ENCODE data around the gene MIER2.

MIER2 gene

DNA sequence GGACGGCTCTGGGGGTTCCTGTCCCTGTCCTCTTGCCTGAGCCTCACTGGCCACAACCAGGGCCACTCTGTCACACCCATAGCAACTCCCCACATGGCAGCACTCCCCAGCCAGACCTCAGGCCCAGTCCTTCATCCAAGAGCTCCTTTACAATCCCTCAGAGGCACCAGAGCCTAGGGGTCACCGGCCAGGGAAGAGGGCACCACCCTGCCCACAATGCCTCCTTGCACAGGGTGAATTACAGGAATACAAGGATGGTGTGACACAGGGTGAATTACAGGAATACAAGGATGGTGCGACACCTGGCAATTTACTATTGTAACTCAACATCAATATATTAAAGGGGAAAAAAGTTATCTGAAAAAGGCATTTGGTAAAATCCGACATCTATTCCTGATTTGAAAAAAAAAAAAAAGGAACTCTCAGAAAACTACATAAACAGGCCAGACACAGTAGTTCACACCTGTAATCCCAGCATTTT, 16.5 kb downstream of the MIER2 start:
- no peak for FAIRE-seq

DNA sequence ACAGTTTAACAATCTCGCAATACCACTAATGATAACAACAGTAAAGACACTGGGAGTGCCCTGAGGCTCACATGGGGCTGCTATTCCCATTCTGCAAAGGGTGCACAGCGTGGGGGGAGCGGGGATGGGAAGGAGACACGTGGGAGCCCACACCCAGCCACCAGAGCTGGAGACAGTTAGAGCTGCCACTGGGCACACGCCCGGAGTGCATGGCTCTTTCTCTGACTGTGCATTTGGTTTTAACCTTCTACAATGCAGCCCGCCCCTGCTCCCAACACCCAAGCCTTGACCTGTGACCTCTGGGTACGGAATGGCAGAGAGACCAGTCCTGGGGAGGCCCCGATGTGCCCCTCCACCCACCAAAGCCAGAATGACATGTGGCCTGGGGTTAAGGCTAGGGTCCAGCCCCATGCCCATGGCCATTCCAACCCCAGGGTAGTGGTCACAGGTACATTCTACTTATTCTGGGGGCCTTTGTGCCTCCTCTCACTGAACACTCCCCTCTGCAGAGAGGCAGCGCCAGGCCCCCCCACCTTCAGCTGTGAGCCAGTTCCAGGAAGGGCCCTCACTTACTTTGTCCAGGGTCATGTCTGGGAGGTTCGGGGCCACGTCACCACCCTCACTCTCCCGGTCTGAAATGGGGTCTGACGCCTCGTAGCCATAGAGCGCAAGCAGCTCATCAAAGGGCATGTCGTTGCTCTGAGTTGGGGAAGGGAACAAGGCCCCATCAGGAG, 17.1 kb downstream of the MIER2 start:
- no peak for FAIRE-seq

DNA sequence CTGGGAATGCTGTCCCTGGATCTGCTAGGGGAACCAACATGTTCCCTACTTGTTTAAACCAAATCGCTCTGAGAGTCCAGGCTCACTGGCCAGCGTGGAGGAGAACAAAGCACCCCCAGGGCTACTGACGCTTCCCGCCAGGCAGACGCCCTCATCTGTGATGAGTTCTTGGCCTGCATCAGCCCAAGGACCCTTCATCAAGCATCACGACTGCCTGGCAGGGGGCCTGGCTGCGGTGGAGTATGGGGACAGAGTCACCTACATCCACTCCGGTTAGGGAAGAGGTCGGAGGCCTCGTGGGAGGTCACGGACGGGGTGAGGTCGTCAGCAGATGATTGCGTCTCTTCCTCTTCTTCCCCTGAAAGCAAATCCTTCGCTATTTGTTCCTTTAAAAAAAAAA, 17.7 kb downstream of the MIER2 start:
- FAIRE-seq, result no peak

- FAIRE-seq, result no peak
Measured at GRCh38 chr19:325937-326565, 18.5 kb downstream of the MIER2 start.

GRCh38 chr19:325173-325936, 19.2 kb downstream of the MIER2 start:
- no peak for FAIRE-seq

GRCh38 chr19:324716-325115, 19.9 kb downstream of the MIER2 start:
- no peak for FAIRE-seq

DNA sequence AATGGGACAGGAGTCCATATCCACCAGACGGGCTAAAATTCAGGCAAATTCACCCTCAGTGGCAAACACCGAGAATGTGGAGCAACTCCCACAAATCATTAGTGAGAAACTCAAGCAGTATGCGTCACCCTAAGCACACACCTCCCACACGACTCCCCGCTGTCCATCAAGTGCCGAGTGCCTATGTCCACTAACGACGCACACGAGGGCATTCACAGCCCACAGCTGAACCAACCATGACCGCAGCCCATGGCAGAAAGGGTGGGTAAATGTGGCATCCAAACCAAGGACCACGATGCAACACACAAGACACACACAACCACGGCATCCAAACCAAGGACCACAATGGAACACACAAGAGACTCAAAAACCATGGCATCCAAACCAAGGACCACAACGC, 22.0 kb downstream of the MIER2 start:
- FAIRE-seq, result no peak

- no peak for FAIRE-seq
Measured at GRCh38 chr19:318509-318774, 26.2 kb downstream of the MIER2 start.

DNA sequence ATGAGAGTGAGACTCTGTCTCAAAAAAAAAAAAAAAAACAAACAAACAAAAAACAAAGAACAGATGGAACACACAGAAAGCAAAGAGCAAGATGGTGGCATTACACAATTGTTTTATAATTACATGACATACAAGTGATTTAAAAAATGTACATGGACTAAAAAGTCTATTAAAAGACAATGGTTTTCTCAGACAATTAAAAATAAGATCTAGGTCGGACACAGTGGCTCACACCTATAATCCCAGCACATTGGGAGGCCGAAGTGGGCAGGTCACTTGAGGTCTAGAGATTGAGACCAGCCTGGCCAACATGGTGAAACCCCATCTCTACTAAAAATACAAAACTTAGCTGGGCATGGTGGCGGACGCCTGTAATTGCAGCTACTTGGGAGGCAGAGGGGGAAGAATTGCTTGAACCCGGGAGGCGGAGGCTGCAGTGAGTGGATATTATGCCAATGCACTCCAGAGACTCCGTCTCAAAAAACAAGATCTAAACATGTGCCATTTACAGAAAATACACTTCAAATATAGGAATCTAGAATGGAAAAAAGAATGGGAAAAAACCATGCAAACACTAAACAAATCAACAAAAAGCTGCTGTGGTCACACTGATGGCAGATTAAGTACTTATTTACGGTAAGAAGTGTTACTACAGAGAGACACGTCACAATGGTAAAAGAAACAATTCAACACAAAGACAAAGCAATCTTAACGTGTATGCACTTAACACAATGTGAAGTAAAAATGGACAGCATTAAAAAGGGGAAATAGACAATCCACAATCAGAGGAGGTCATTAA, 26.7 kb downstream of the MIER2 start:
- no peak for FAIRE-seq

DNA sequence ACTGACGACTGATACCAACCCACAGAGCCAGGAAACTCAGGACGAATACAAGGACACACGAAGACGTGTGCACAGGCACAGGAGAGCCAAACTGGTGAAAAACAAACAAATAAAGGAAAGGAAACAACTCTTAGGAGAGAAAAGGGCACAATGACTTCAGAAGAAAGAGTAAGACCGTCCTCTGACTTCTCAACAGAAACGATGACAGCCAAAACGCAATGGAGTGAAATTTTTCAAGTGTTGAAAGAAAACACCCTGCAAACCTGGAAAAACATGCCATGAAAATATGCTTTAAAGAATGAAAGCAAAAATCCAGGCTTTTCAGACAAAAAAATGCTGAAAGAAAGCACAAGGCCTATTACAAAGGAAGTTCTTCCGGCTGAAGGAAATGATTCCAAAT, 28.8 kb downstream of the MIER2 start:
- no peak for FAIRE-seq

GRCh38 chr19:313988-314815, 30.4 kb downstream of the MIER2 start:
- no peak for FAIRE-seq

- no peak for FAIRE-seq
Measured at GRCh38 chr19:313169-313987, 31.2 kb downstream of the MIER2 start.

DNA sequence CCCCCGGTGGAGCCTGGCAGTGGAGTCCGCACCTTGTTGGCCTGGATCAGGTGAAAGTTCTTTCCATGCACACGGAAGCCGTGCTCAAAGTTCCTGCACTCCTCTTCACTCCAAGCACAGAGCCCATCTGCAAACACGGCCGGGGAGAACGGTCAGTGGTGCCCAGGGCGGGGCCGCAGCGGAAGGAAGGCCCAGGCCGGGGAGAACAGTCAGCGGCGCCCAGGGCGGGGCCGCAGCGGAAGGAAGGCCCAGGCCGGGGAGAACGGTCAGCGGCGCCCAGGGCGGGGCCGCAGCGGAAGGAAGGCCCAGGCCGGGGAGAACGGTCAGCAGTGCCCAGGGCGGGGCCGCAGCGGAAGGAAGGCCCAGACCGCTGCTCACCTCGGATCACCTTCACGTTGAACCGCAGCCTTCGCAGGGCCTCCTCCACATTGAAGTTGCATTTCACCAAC, 32.8 kb downstream of the MIER2 start:
- FAIRE-seq, result no peak

DNA sequence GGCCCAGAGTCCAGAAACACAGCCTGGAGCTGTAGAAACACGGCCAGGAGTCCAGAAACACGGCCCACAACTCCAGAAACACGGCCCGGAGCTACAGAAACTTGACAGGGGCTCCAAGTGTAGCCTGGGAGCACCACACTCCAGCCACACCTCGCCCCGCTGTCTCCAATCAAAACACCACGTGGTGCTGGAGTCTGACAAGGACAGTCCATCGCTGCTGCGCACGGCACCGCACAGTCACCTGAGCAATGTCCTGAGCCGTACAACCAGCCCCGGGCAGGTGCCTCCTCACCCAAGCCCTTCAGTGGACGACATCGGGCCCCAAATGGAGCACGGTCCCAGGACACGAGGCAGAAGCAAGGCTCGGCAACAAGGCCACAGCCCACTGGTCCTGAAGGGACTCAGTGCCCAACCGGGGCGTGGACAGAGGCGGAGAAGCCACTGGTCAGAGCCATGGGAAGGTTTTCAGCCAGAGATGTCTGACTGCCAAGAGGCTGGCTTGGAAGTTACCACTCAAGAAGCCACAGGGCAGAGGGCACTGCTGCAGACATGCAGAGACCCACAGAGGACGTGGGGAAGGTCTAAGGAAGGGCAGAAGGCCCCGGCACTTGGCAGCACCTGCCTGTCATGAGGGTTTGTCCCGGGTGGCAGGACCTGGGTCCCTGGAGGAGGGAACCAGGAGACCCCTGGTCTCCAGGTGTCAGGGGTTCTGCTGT, 33.7 kb downstream of the MIER2 start:
- no peak for FAIRE-seq

DNA sequence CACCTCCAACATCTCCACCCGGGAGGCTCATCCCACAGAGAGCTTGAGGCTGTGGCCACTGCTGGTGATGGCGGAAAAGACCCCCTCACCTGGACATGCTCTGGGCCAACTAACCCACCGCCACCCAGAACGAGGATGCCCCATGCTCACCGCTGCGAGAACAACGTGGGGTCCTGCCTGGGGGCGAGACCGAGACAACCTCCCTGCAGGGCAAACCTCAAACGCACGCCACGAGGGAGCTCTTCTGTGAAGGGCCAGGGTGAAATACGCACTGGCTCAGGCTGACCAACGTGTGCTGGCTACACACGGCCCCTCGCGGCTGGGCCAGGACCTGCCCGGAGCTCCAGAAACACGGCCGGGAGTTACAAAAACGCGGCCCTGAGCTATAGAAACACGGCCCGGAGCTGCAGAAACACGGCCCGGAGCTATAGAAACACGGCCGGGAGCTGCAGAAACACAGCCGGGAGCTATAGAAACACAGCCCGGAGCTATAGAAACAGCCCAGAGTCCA, 34.4 kb downstream of the MIER2 start:
- no peak for FAIRE-seq

GRCh38 chr19:309206-309565, 35.4 kb downstream of the MIER2 start:
- FAIRE-seq, result no peak

GRCh38 chr19:308471-309205, 36.0 kb downstream of the MIER2 start:
- FAIRE-seq, result no peak

DNA sequence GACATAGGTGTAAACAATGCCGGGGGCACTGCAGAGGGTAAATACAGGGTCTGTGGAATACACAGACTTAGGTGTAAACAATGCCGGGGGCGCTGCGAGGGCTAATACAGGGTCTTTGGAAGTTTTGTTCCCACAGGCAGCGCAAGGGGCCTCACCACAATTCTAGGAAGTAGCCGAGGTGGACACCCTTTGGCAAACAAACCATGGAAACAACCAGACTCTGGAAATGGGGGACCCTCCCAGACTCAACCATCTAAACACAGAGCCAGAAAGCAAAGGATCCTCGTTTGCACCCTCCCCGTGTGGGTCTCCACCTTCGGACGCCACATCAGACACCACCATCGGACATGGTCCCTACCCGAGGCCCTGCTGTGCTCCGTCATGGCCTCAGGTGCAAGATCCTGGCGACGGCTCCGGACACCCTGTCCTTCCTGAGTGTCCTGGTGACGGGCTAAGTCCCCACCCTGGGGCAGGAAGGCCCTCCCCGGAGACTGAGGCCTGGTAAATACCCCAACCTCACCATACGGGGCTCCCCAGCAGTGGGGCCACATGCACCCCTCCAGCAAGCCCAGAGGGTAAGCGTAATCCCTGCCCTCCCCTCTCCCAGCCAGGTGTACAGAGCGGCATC, 36.7 kb downstream of the MIER2 start:
- FAIRE-seq, result no peak

DNA sequence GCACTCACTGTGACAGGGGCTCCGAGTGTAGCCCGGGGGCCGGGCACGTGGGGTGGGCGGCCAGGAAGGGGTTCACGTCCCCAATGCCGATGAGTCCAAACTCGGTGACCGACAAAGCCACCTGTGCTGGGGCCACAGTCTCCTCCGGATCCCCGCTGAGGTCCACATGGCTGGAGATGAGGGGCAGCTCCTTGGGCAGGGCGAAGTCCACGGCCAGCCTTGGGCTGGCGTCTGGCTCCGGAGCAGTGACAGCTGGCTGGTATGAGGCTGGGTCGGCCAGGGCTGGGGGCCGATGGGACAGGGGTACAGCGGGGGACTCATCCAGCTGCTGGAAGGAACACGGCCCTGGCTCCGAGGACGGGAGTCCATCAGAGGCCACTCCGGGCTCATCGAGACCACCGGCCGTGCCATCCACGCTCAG, 37.5 kb downstream of the MIER2 start:
- no peak for FAIRE-seq
